HG02642 (cell line): Measurements from ENCODE around the gene FAM53A.
"Not testable (repeated sequence)": the region's sequence is repeated elsewhere in the genome, so short reads cannot be mapped to it uniquely, and the experiment has no call there.

ENCODE experiments used
- ATAC-seq: cut with Tn5 transposase; IDR thresholded peaks from one replicate; pipeline ENCODE4 v1.9.1; 2021; ENCODE audit warnings: mild to moderate bottlenecking; ENCODE audit not compliant: unreplicated experiment, poor library complexity

FAM53A gene

DNA sequence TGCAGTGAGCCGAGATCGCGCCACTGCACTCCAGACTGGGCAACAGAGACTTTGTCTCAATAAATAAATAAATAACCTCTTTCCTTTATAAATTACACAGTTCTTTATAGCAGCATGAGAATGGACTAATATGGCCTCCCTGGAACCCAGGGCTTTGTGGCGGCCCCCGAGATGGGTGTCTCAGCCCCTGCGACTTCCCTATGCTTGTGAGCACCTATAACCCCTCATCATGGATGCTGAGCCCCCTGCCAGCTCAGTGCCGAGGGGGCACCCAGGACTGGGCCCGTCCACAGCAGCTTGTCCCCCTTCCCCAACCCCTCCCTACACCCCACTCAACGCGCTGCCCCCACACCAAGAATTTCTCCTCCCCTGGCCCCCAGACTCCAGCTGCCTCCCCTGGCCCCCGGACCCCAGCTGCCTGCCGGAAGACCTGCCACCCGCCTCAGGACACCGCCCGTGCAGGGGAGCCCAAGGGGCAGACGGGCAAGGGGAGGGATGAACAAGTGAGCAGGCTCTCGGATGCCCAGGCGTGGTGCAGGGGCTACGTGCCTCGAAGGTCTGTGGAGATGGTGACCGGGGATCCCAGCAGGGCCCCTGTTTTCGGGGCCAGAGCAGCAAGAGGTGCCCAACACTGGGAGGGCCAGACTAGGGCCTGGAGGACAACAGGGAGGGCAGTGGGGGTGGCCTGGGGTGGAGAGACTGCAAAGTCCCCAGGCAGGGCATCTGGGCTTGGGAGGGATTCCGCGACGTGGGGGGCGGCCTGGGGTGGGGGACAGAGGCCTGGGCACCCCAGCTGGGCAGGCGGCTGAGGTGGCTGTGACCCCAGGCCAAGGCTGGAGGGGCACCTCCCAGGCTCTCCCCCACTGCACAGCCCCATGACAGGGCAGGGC, 74.0 kb downstream of the FAM53A start:
- no peak for ATAC-seq

GRCh38 chr4:1608821-1609500, 75.2 kb downstream of the FAM53A start:
- no peak for ATAC-seq

GRCh38 chr4:1608196-1608820, 75.8 kb downstream of the FAM53A start:
- ATAC-seq: no peak

GRCh38 chr4:1607436-1608195, 76.5 kb downstream of the FAM53A start:
- ATAC-seq: not testable (repeated sequence)

- ATAC-seq: no peak
Measured at GRCh38 chr4:1604706-1605205, 79.4 kb downstream of the FAM53A start.

DNA sequence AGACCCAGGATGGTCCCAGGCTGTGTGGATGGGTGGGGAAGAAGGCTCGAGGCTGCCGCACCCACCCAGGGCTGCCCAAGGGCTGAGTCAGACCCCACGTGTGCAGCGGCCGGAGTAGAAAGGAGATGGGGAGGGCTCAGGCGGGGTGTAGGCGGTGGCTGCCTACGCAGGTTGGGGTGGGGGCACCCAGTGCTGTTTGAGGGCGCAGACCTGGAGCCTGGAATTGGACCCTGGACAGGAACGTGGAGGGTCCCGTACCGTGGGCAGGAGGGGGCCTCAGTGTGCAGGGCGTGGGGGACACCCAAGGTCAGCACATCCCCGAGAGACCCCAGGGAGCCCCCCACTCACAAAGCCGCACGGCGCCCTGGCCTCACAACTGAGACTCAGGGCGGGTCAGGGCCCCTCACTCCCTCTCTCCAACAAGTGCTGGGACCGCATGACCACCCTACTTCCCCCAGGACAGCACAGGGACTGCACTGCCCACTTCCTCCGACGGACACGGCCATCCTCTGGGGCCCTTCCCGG, 79.9 kb downstream of the FAM53A start:
- no peak for ATAC-seq

GRCh38 chr4:1603413-1604135, 80.5 kb downstream of the FAM53A start:
- no peak for ATAC-seq

GRCh38 chr4:1602655-1603412, 81.3 kb downstream of the FAM53A start:
- ATAC-seq: no peak

DNA sequence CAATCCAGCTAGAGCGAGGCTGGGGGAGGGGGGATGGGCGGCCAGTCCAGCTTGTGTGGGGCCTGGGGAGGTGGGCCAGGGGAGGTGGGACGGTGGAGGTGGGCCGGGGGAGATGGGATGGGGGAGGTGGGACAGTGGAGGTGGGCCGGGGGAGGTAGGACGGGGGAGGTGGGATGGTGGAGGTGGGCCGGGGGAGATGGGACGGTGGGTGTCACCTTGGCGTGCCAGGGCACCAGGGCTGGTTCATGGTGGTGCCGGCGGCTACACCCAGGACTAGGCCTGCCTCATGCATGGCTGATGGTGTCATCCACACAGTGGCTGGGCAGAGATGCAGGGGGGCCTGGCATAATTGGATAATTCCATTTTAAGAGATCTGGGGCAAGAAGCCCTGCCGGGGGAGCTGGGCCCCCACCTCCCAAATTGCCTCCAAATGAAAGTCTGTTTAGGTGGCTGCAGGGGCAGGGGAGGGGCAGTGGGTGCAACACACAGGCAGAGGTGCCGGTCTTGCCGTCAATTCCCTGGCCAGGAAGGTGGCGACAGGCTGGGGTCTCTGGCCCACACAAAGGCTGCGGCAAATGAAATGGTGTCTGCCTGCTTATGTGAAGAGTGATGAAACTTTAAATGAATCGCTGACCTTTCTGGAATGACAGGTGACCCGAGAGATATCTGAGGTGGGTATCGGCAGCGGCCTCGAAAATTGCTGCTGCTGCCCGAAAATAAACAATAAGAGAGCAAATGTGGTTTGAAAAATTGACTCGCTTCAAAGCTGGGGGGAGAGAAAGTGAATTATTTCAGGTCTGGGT, 82.1 kb downstream of the FAM53A start:
- no peak for ATAC-seq

DNA sequence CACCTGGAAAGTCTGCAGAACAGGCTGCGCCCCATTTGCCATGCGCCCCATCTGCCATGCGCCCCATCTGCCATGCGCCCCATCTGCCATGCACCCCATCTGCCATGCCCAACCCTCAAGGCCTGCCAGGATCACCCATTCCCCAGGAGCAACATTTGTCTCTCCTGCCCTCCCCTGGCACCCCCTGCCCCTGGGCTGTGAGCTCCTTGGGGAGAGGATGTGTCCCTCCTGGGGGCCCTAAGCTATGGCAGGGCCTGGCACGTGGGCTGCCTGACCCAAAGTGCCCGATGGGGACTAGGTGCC, 82.6 kb downstream of the FAM53A start:
- ATAC-seq: no peak

- ATAC-seq: no peak
Measured at GRCh38 chr4:1600811-1601532, 83.1 kb downstream of the FAM53A start.

DNA sequence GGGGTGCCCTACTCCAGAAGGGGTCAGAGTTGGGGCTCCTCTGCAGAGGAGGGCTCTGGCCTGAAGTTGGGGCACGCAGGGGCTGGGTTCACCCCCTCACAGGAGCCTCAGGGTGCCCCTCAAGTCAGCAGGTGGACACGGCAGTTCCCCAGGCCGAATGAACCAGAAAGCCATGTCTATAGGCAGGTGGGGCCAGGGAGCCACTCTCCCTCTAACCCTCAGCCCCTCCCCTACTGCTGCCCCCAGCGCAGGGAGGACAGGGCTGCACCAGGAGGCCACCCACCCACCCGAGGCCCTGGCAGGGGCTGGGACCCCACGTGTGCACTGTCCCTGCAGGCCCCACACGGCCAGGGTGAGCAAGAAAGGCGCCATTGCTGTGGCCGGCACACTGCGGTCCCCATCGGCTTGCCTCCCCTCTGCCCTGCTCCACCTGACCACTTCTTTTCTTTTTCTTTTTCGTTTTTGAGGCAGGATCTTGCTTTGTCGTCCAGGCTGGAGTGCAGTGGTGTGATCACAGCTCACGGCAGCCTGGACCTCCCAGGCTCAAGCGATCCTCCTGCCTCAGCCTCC, 83.8 kb downstream of the FAM53A start:
- ATAC-seq: no peak

- ATAC-seq: no peak
Measured at GRCh38 chr4:1599491-1600210, 84.5 kb downstream of the FAM53A start.

GRCh38 chr4:1599026-1599481, 85.1 kb downstream of the FAM53A start:
- ATAC-seq: no peak

GRCh38 chr4:1598206-1599025, 85.7 kb downstream of the FAM53A start:
- ATAC-seq: no peak
